Cardiac muscle cell (in vitro differentiated cells and primary cell): ENCODE data around the gene MLLT10. TPM values are rescaled to one million over a fixed set of nuclear protein-coding genes. Genes with fewer than 3 reads are reported as not detected.

Experiments used
- DNase-seq, 2 donors: peaks; one replicate each; pipeline versions ENCODE4 v3.0.0 to v3.0.0-alpha.2; 2010 to 2017; ENCODE audit warnings: low read depth in 1 of 2, low spot score in 1 of 2
- H3K27ac ChIP-seq: fragments of 200-600 bp; sonication (generic); 2 replicates; pipeline ENCODE4 v1.5.1; 2016
- H3K27me3 ChIP-seq: fragments of 200-600 bp; sonication (generic); 2 replicates; pipeline ENCODE4 v1.6.0; 2016; ENCODE audit warnings: control low read depth
- H3K36me3 ChIP-seq: fragments of 200-600 bp; sonication (generic); 2 replicates; pipeline ENCODE4 v1.5.1; 2016; ENCODE audit warnings: control low read depth
- H3K4me1 ChIP-seq: fragments of 200-600 bp; sonication (generic); 2 replicates; pipeline ENCODE4 v1.8.1; 2017; ENCODE audit warnings: low read depth, mild to moderate bottlenecking, mixed run types
- H3K4me3 ChIP-seq: fragments of 200-600 bp; sonication (generic); 2 replicates; pipeline ENCODE4 v1.5.1; 2016; ENCODE audit warnings: mild to moderate bottlenecking
- H3K9me3 ChIP-seq: fragments of 200-600 bp; sonication (generic); 2 replicates; pipeline ENCODE4 v1.5.1; 2017; ENCODE audit warnings: low read depth, mild to moderate bottlenecking, control low read depth
- CTCF ChIP-seq: IDR thresholded peaks from 2 replicates; pipeline ENCODE4 v1.5.1; 2012; ENCODE audit warnings: low read depth, mild to moderate bottlenecking, low read length
- polyA plus RNA-seq: library from polyadenylated mRNA; unstranded; fragments of >200 nt; fragmentation: Nextera tagmentation; extraction: Ambion mirVana; gene quantifications from 2 replicates; pipeline ENCODE4 v1.2.1, GENCODE V29; 2016
- total RNA-seq: library from RNA; depleted of rRNA; stranded (reverse); fragments of >200 nt; gene quantifications from 2 replicates; pipeline ENCODE4 v1.2.3, GENCODE V29; 2016

MLLT10 gene
- total and polyA plus RNA-seq, 2 experiments from 2014 or later: 38.4 to 40.6 TPM

DNA sequence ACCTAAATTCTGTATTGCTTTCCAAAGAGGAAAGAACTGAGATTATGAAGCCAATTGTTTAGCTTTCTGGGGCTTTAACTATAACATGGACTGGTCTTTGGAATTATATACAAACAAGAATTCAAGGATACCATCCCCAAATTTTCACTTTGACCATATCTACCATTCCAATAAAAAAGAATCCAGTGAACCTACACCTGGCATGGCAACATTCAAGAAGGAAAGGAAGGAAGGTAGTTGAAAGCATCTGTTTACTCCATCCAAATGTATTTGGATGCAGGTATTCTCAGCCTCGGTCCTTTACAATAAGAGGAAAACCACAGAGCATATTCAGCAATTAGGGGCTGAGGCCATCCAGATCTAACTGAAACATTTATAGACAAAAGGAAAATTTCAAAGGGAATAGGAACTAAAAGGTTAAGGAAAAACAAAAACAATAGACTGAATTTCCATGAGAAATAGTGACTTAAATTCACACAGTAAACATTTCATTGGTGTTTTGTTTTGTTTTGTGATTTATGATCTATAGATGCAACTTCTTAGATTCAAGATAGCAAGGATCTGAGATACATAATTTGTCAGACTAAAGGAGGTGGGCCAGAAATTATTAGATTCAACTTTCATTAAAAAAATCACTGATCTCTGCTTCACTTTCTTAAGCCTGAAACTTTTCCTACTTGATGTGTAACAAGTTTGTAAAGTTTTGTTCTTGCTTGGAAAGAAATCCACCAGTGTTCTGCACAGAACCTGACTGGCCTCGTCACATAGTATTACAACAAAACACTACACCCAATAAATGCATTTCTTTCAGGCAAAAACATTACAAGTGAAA is 21.2 kb upstream of the MLLT10 start:
- Histone ChIP-seq H3K36me3 (no peaks in the 10 kb centered on the region), H3K4me3 (peak overlapping the region; percentile 78), H3K4me1 (peaks cover 49% of the 10 kb centered on the region), H3K27me3 (no peaks in the 10 kb centered on the region), H3K9me3 (no peaks in the 10 kb centered on the region), H3K27ac (peak overlapping the region; percentile 95)
- no peak for DNase-seq
- TF ChIP-seq CTCF: no peak

- Histone ChIP-seq H3K36me3 (no peaks in the 10 kb centered on the region), H3K27me3 (no peaks in the 10 kb centered on the region), H3K4me1 (peaks cover 44% of the 10 kb centered on the region), H3K27ac (peak overlapping the region; percentile 95), H3K9me3 (no peaks in the 10 kb centered on the region), H3K4me3 (peak overlapping the region; percentile 78)
- no peak for DNase-seq
- TF ChIP-seq CTCF: no peak
These were observed 20.6 kb upstream of the MLLT10 start for GRCh38 chr10:21513405-21513788.

DNA sequence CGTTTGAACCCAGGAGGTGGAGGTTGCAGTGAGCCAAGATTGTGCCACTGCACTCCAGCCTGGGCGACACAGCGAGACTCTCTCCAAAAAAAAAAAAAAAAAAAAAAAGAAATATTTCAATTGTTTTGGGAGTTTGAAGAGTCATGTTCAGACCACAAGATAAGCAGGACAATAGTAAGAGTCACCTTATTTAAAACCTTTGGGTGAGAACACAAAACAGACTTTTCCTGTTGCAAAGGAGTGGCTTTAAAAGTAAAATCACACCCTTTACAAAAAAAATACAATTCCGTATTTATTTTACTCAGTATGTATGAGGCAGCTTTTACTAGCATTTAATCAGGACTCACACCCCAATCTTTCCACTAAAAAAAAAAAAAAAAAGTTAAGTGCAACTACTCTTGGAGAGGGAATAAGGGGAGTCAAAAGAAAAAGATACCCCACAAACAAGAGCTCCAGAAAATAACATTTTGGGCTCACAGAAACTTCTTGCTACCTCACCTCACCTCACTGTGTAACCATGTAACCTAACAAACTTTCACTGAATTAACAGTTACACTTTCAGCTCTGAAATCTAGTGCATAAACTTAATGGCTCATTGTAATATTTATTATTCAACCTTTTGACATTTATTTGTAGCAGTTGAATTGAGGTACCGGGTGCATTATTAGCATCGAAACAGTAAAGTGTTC is 19.8 kb upstream of the MLLT10 start:
- Histone ChIP-seq H3K4me1 (peaks cover 37% of the 10 kb centered on the region), H3K4me3 (peak overlapping the region; percentile 78), H3K27ac (peak overlapping the region; percentile 96), H3K27me3 (no peaks in the 10 kb centered on the region), H3K36me3 (no peaks in the 10 kb centered on the region), H3K9me3 (no peaks in the 10 kb centered on the region)
- DNase-seq: no peak
- TF ChIP-seq CTCF: no peak

DNA sequence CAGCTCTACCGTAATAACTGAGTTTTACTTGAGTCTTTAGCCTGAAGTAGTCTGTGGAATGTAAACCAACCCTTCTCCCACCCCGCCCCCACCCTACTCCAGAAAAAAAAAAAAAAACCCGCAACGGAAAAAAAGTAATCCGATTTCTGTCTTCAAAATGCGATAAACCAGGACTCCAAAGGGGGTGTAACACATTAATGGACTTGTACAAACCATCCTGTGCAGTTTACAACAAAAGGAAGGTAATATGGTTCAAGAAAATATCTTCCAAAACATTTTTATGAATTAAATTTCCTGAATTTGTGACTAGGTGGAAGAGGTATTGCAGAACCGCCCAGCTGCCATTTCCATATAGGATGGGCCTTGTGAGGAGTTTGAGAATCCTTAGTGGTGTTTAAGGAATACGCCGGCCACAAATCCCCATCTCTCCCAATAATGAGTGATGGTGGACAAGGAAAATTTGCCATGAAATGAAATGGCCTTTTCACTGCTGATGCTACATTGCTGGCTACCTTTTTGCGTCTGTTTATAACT is 19.1 kb upstream of the MLLT10 start:
- Histone ChIP-seq H3K27ac (peak overlapping the region; percentile 96), H3K4me3 (peak overlapping the region; percentile 78), H3K9me3 (no peaks in the 10 kb centered on the region), H3K4me1 (peaks cover 37% of the 10 kb centered on the region), H3K36me3 (no peaks in the 10 kb centered on the region), H3K27me3 (no peaks in the 10 kb centered on the region)
- TF ChIP-seq CTCF: no peak
- no peak for DNase-seq

DNA sequence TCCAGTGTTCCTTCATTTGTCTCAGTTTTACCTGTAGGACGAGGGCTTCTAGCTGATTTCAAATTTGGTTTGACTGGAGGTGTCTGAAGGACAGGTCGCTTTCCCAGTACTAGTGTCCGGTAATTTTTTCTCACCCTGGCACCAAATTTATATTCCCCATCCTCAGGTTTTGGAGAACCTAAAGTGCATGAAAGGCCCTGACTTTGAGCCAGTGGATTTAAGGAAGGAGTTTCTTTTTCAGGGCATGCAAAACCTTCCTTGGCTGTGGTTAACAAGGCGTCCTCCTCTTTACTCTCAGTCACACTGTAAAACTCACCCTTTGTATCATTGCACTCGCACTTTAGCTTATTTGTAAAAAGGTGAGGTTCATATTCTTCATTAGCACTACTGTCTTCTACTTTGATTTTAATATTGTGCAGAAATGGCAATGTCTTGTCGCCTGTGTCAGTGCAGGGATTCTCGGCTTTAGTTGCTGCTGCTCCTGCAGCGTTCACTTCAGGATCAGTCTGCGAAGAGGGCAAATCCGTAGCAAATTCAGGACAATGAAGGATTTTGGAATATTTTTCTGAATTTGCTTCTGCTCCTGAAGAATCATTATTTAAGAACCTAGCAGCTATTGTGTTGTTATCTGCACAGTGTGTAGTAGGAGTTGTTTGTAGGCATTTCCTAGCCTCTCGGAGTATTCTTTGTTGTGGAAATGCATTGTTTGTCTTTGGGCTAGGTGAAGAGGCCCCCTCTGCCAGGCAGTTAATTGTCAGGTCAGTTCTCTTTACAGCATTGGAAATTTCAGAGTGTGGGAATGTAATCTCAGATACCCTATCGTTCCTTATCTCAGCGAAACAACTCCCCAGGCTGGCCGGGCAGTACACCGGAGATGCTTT is 18.4 kb upstream of the MLLT10 start:
- DNase-seq: no peak
- peaks cover 42% of the 10 kb centered on the region for H3K4me1 ChIP-seq
- peak overlapping the region; percentile 78 for H3K4me3 ChIP-seq
- no peaks in the 10 kb centered on the region for H3K36me3 ChIP-seq
- TF ChIP-seq CTCF: no peak
- no peaks in the 10 kb centered on the region for H3K27me3 ChIP-seq
- peak overlapping the region; percentile 96 for H3K27ac ChIP-seq
- no peaks in the 10 kb centered on the region for H3K9me3 ChIP-seq
